Measurements from ENCODE around the gene MCRIP1.

Gene MCRIP1

DNA sequence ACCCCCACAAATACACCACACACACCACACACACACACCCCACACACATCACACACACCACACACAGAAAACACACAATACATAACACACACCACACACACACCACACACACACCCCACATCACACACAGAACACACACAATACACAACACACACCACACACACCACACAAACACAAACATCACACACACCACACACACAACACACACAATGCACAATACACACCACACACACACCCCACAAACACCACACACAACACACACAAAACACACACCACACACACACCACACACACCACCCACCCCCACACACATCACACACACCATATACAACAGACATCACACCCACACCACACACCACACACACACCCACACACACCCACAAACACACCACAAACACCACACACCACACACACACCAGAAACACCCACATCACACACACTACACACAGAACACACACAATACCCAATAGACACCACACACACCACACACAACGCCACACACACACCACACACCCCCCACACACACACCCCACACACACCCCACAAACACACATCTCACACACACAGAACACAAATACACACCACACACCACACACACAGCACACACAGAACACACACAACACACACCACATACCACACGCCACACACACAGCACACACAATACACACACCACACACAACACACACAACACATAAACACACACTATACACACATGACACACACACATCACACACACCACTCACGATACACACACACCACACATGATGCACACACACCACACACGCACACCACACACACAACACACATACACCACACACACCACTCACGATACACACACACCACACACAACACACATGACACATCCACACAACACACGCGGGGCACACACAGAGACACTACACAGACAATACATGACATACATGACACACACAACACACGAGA lies 40.1 kb downstream of the MCRIP1 start:
- H3K4me3 Mint-ChIP-seq = no peak overlapping the region
- no peaks in the 10 kb centered on the region for H3K9me3 Mint-ChIP-seq
- H3K27me3 Mint-ChIP-seq = no peaks in the 10 kb centered on the region
- H3K27ac Mint-ChIP-seq = no peak overlapping the region
- H3K4me1 Mint-ChIP-seq (ENCODE audit: low read depth) = no peaks in the 10 kb centered on the region
- no peaks in the 10 kb centered on the region for H3K36me3 Mint-ChIP-seq (ENCODE audit: low read depth)

Data from stimulated activated naive CD8-positive, alpha-beta T cell treated with anti-CD3 and anti-CD28 coated beads, Interleukin-15, Interleukin-2, amounts not matched to agents 100 ng/mL and 50 ng/mL, for 24 hours (primary cell).